HepG2 (cell line): ENCODE results near the gene WDR45B. TPM values are rescaled to one million over a fixed set of nuclear protein-coding genes. Genes with fewer than 3 reads are reported as not detected.

ENCODE experiments used
- ATAC-seq: fragments of 200-7000 bp; cut with Tn5 transposase; 3 replicates; pipeline ENCODE4 v1.9.1; 2020; ENCODE audit warnings: mild to moderate bottlenecking, moderate library complexity
- BruUV-seq: library from RNA; stranded (reverse); fragments of 400-500 nt; replicated peaks from 2 replicates; lab custom pipeline; 2021; lab: Mats Ljungman, UMichigan
- CTCF ChIA-PET: fragments of 300-600 bp; formaldehyde crosslinking; extraction: SDS; loops from one replicate; lab custom pipeline; 2021; ENCODE audit warnings: low total read pairs, inconsistent platforms, low intra/inter-chr PET ratio; lab: Yijun Ruan, JAX
- POLR2A ChIA-PET: fragments of 350-600 bp; sonication (Branson Sonifier 250); formaldehyde crosslinking; loops from one replicate; lab custom pipeline; 2020; ENCODE audit warnings: antibody characterized with exemption, inconsistent platforms; lab: Yijun Ruan, JAX
- DNase-seq: peaks from one replicate; pipeline ENCODE4 v3.0.0-alpha.2; 2015; ENCODE audit warnings: low spot score
- FAIRE-seq: peaks from 3 replicates; lab custom pipeline; 2011; peaks lifted over from hg19 to GRCh38; lab: Jason Lieb, UNC
- H2AFZ ChIP-seq: one replicate; pipeline ENCODE4 v1.6.1; 2011; ENCODE audit warnings: low read length, inconsistent platforms
- H3K27ac ChIP-seq: fragments of 300-600 bp; 3 replicates; pipeline ENCODE4 v1.8.0; 2011; ENCODE audit warnings: mixed run types, mild to moderate bottlenecking, mixed read lengths, low read length, inconsistent platforms; ENCODE audit not compliant: insufficient read depth; ENCODE audit errors: extremely low read length
- H3K27me3 ChIP-seq, 2 experiments: fragments of 200-600 bp in 1 of 2; 2 replicates in 1 of 2; 3 replicates in 1 of 2; pipeline versions ENCODE4 v1.6.0 to v1.8.0; 2011; ENCODE audit warnings: low read length in 2 of 2, mild to moderate bottlenecking in 2 of 2, moderate library complexity in 2 of 2, inconsistent platforms in 1 of 2; ENCODE audit not compliant: insufficient read depth in 2 of 2, control insufficient read depth in 1 of 2
- H3K36me3 ChIP-seq, 2 experiments: fragments of 200-600 bp in 1 of 2; replicated peaks in 1 of 2; 2 replicates in 1 of 2; 3 replicates in 1 of 2; pipeline versions ENCODE4 v1.5.1 to v1.8.0; 2011; ENCODE audit warnings: low read length in 2 of 2, inconsistent platforms in 1 of 2; ENCODE audit not compliant: insufficient read depth in 2 of 2, control insufficient read depth in 1 of 2
- H3K4me1 ChIP-seq: 2 replicates; pipeline ENCODE4 v1.5.1; 2012; ENCODE audit warnings: low read length, inconsistent platforms; ENCODE audit not compliant: insufficient read depth
- H3K4me2 ChIP-seq: 2 replicates; pipeline ENCODE4 v1.6.0; 2011; ENCODE audit warnings: low read depth, low read length, inconsistent platforms
- H3K4me3 ChIP-seq, 3 experiments: fragments of 200-600 bp in 1 of 3; sonication (generic), shearing (Covaris generic) in 1 of 3; replicated peaks in 1 of 3; 2 replicates each; pipeline ENCODE4 v1.5.1; 2011 to 2016; ENCODE audit warnings: low read length in 3 of 3, inconsistent platforms in 2 of 3, low read depth in 2 of 3, mild to moderate bottlenecking in 2 of 3, control low read depth in 1 of 3, mixed read lengths in 1 of 3; ENCODE audit not compliant: insufficient read depth in 1 of 3
- H3K79me2 ChIP-seq: one replicate; pipeline ENCODE4 v1.6.1; 2011; ENCODE audit warnings: low read length, inconsistent platforms; ENCODE audit not compliant: insufficient read depth
- H3K9ac ChIP-seq: 2 replicates; pipeline ENCODE4 v1.6.0; 2011; ENCODE audit warnings: mild to moderate bottlenecking, low read depth, low read length, inconsistent platforms; ENCODE audit not compliant: insufficient read depth
- H3K9me3 ChIP-seq: 2 replicates; pipeline ENCODE4 v1.5.1; 2012; ENCODE audit warnings: mild to moderate bottlenecking, low read length
- H4K20me1 ChIP-seq: 2 replicates; pipeline ENCODE4 v1.6.0; 2011; ENCODE audit warnings: inconsistent platforms, mild to moderate bottlenecking, low read length, moderate library complexity; ENCODE audit not compliant: insufficient read depth
- CEBPB ChIP-seq: IDR thresholded peaks from 2 replicates; pipeline ENCODE4 v1.6.1; 2011; ENCODE audit warnings: low read depth, low read length, improper control_type of control experiment, borderline replicate concordance
- KLF6 ChIP-seq: IDR thresholded peaks from 2 replicates; pipeline ENCODE4 v1.8.0; 2016; ENCODE audit warnings: missing biosample characterization, missing genetic modification reagents
- TP53 ChIP-seq: sonication (generic); formaldehyde crosslinking; conservative IDR thresholded peaks from 2 replicates; pipeline ENCODE4 v1.4.0; 2020; ENCODE audit warnings: missing genetic modification reagents
- ZNF235 ChIP-seq: sonication (generic); formaldehyde crosslinking; IDR thresholded peaks from 2 replicates; pipeline ENCODE4 v1.8.1; 2023; ENCODE audit warnings: mild to moderate bottlenecking, missing genetic modification reagents, borderline replicate concordance
- ZNF263 ChIP-seq: sonication (generic); formaldehyde crosslinking; IDR thresholded peaks from 2 replicates; pipeline ENCODE4 v1.4.0; 2020; ENCODE audit warnings: missing genetic modification reagents
- ZNF432 ChIP-seq: sonication (generic); formaldehyde crosslinking; IDR thresholded peaks from 2 replicates; pipeline ENCODE4 v1.5.0; 2020; ENCODE audit warnings: missing genetic modification reagents, mild to moderate bottlenecking, borderline replicate concordance
- ZZZ3 ChIP-seq: sonication (generic); formaldehyde crosslinking; IDR thresholded peaks from 2 replicates; pipeline ENCODE4 v1.4.0; 2020; ENCODE audit warnings: missing genetic modification reagents, mild to moderate bottlenecking, borderline replicate concordance
- WGBS: methylation state at CpG from one replicate; pipeline ENCODE4 v1.1.6; 2017; ENCODE audit warnings: low lambda C conversion rate; 5-methylcytosine and 5-hydroxymethylcytosine counted together
- in situ Hi-C: cut with HindIII; loops from 2 replicates; pipeline ENCODE4 v1.10.0; 2017; ENCODE audit warnings: low pct_unique_long_range_greater_than_20kb; ENCODE audit not compliant: extremely low pct_ligation_motif_present
- intact Hi-C: fragments of 100-400 bp; cut with micrococcal nuclease; formaldehyde crosslinking; loops from one replicate; pipeline ENCODE4 v1.10.0; 2022; ENCODE audit not compliant: unreplicated experiment
- polyA plus RNA-seq, 8 experiments: library from polyadenylated mRNA; depleted of rRNA in 3 of 8; stranded (reverse) in 7 of 8; unstranded in 1 of 8; fragments of >200 nt; fragmentation: Illumina TruSeq in 4 of 8; extraction: Trizol in 4 of 8; gene quantifications; 2 replicates each; pipeline versions ENCODE4 v1.2.1 to v1.2.3, GENCODE V29; 2011 to 2016; ENCODE audit warnings: low read depth in 4 of 8, missing spikeins in 1 of 8, mixed read lengths in 1 of 8; ENCODE audit not compliant: insufficient read depth in 1 of 8
- total RNA-seq, 5 experiments: library from RNA; depleted of rRNA; stranded (reverse); fragments of >200 nt; fragmentation: Illumina TruSeq; extraction: Trizol; gene quantifications; 2 replicates each; pipeline ENCODE4 v1.2.3, GENCODE V29; 2016; ENCODE audit warnings: low read depth in 1 of 5
- TF ChIP-seq, protein P1 (sequence below): sonication (generic); formaldehyde crosslinking; IDR thresholded peaks from 2 replicates; pipeline ENCODE4 v1.5.0; 2020; ENCODE audit warnings: missing genetic modification reagents, mild to moderate bottlenecking, borderline replicate concordance
- TF ChIP-seq, protein P2 (sequence below): sonication (generic); formaldehyde crosslinking; IDR thresholded peaks from 2 replicates; pipeline ENCODE4 v1.4.0; 2020; ENCODE audit warnings: mild to moderate bottlenecking, low read depth, missing genetic modification reagents
- TF ChIP-seq, protein P3 (sequence below): sonication (generic); formaldehyde crosslinking; IDR thresholded peaks from 2 replicates; pipeline ENCODE4 v1.8.0; 2022; ENCODE audit warnings: low read depth, missing genetic modification reagents
- TF ChIP-seq, protein P4 (sequence below): sonication (generic); formaldehyde crosslinking; IDR thresholded peaks from 2 replicates; pipeline ENCODE4 v1.5.0; 2020; ENCODE audit warnings: missing genetic modification reagents, mild to moderate bottlenecking, borderline replicate concordance
- TF ChIP-seq, protein P5 (sequence below): IDR thresholded peaks from 2 replicates; pipeline ENCODE4 v1.6.1; 2016; ENCODE audit warnings: low read depth
- TF ChIP-seq, protein P6 (sequence below): sonication (generic); formaldehyde crosslinking; IDR thresholded peaks from 2 replicates; pipeline ENCODE4 v1.9.0; 2021; ENCODE audit warnings: missing genetic modification reagents, borderline replicate concordance

WDR45B gene
- total and polyA plus RNA-seq, 2 of the 13 experiments (the other 11 are each of a cell fraction or from before 2014, with no cell fraction given) = 86.2 to 155 TPM

DNA sequence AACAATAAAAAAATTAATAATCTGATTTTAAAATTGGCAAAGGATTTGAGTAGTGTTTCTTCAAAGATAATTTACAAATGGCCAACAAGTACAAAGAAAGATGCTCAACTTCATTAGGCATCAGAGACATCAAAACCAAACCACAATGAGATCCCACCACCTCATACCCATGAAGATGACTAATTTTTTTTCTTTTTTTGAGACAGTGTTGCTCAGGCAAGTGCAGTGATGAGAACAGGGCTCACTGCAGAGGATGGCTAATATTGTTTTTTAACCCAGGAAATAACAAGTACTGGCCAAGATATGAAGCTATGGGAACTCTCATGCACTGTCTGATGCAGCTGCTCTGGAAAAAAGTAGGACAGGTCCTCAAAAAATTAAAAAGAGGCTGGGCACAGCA lies 14.9 kb downstream of the WDR45B start (continued):
- TF ChIP-seq, protein P1, sequence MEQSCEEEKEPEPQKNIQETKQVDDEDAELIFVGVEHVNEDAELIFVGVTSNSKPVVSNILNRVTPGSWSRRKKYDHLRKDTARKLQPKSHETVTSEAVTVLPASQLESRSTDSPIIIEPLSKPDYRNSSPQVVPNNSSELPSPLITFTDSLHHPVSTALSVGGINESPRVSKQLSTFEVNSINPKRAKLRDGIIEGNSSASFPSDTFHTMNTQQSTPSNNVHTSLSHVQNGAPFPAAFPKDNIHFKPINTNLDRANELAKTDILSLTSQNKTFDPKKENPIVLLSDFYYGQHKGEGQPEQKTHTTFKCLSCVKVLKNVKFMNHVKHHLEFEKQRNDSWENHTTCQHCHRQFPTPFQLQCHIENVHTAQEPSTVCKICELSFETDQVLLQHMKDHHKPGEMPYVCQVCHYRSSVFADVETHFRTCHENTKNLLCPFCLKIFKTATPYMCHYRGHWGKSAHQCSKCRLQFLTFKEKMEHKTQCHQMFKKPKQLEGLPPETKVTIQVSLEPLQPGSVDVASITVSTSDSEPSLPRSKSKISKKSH (CRISPR knock-in tag) = no peak
- TF ChIP-seq KLF6 (no peak), ZZZ3 (CRISPR knock-in tag) (no peak)
- TF ChIP-seq, protein P2, sequence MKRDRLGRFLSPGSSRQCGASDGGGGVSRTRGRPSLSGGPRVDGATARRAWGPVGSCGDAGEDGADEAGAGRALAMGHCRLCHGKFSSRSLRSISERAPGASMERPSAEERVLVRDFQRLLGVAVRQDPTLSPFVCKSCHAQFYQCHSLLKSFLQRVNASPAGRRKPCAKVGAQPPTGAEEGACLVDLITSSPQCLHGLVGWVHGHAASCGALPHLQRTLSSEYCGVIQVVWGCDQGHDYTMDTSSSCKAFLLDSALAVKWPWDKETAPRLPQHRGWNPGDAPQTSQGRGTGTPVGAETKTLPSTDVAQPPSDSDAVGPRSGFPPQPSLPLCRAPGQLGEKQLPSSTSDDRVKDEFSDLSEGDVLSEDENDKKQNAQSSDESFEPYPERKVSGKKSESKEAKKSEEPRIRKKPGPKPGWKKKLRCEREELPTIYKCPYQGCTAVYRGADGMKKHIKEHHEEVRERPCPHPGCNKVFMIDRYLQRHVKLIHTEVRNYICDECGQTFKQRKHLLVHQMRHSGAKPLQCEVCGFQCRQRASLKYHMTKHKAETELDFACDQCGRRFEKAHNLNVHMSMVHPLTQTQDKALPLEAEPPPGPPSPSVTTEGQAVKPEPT (CRISPR knock-in tag) = no peak
- TF ChIP-seq, protein P3, sequence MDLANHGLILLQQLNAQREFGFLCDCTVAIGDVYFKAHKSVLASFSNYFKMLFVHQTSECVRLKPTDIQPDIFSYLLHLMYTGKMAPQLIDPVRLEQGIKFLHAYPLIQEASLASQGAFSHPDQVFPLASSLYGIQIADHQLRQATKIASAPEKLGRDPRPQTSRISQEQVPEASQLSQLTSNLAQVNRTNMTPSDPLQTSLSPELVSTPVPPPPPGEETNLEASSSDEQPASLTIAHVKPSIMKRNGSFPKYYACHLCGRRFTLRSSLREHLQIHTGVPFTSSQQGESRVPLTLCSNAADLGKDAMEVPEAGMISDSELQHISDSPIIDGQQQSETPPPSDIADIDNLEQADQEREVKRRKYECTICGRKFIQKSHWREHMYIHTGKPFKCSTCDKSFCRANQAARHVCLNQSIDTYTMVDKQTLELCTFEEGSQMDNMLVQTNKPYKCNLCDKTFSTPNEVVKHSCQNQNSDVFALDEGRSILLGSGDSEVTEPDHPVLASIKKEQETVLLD (CRISPR knock-in tag) = no peak
- TF ChIP-seq, protein P4, sequence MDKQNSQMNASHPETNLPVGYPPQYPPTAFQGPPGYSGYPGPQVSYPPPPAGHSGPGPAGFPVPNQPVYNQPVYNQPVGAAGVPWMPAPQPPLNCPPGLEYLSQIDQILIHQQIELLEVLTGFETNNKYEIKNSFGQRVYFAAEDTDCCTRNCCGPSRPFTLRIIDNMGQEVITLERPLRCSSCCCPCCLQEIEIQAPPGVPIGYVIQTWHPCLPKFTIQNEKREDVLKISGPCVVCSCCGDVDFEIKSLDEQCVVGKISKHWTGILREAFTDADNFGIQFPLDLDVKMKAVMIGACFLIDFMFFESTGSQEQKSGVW (CRISPR knock-in tag) = no peak

DNA sequence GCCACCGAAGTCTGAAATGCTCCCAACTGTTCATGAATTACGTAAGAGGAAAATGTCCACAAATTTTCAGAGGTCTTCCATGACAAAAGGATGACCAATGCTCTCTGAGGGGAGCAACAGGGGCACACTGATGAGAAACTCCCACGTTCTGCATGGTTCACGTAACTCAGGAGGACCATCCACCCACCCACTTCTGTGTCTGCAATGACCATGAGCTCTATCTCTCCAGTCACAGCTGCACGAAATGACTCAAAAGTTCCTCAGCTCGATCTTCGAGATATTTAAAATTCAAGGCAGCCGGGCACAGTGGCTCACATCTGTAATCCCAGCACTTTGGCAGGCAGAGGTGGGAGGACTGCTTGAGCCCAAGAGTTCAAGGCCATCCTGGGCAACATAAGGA lies 15.8 kb downstream of the WDR45B start:
- no peak overlapping the region for H3K9ac ChIP-seq
- peaks cover 36% of the 10 kb centered on the region for H3K4me1 ChIP-seq
- H2AFZ ChIP-seq = no peak overlapping the region
- H3K4me3 ChIP-seq = no peak overlapping the region
- DNase-seq (no peak), FAIRE-seq (no peak), ATAC-seq (no peak)
- H4K20me1 ChIP-seq = peaks cover 30% of the 10 kb centered on the region
- 96% methylated on average over 8 of the region's 8 CpGs for WGBS
- in situ Hi-C loops (no loop called here), intact Hi-C loops (no loop called here)
- ChIA-PET POLR2A (no interaction called here), CTCF (no interaction called here)
- H3K27ac ChIP-seq = no peak overlapping the region
- H3K27me3 ChIP-seq = no peaks in the 10 kb centered on the region
- peaks cover 81% of the 10 kb centered on the region for H3K79me2 ChIP-seq
- H3K9me3 ChIP-seq = no peaks in the 10 kb centered on the region
- BruUV-seq = no TSS peak
- H3K36me3 ChIP-seq = peaks cover 19 to 71% of the 10 kb centered on the region in 2 experiments
- H3K4me2 ChIP-seq = no peak overlapping the region
- TF ChIP-seq TP53 (CRISPR knock-in tag) = no peak
- TF ChIP-seq ZNF263 = 0 out of 2 replicates have a peak, but pooled peaks have one; percentile 18
- TF ChIP-seq, protein P5, sequence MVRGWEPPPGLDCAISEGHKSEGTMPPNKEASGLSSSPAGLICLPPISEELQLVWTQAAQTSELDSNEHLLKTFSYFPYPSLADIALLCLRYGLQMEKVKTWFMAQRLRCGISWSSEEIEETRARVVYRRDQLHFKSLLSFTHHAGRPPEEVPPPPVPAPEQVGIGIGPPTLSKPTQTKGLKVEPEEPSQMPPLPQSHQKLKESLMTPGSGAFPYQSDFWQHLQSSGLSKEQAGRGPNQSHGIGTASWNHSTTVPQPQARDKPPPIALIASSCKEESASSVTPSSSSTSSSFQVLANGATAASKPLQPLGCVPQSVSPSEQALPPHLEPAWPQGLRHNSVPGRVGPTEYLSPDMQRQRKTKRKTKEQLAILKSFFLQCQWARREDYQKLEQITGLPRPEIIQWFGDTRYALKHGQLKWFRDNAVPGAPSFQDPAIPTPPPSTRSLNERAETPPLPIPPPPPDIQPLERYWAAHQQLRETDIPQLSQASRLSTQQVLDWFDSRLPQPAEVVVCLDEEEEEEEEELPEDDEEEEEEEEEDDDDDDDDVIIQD (CRISPR knock-in tag) = no peak
- TF ChIP-seq ZNF432 (CRISPR knock-in tag) = no peak
- TF ChIP-seq CEBPB = 0 out of 2 replicates have a peak, but pooled peaks have one; percentile 19
- TF ChIP-seq ZNF235 (CRISPR knock-in tag) = no peak
- TF ChIP-seq, protein P6, sequence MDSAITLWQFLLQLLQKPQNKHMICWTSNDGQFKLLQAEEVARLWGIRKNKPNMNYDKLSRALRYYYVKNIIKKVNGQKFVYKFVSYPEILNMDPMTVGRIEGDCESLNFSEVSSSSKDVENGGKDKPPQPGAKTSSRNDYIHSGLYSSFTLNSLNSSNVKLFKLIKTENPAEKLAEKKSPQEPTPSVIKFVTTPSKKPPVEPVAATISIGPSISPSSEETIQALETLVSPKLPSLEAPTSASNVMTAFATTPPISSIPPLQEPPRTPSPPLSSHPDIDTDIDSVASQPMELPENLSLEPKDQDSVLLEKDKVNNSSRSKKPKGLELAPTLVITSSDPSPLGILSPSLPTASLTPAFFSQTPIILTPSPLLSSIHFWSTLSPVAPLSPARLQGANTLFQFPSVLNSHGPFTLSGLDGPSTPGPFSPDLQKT (CRISPR knock-in tag) = no peak
